Caco-2 (cell line): ENCODE results near the gene USP43. TPM values are rescaled to one million over a fixed set of nuclear protein-coding genes. Genes with fewer than 3 reads are reported as not detected.
"Not testable (repeated sequence)": the region's sequence is repeated elsewhere in the genome, so short reads cannot be mapped to it uniquely, and the experiment has no call there.

ENCODE experiments used
- BruUV-seq: library from RNA; stranded (reverse); fragments of 400-500 nt; replicated peaks from 2 replicates; lab custom pipeline; 2021; lab: Mats Ljungman, UMichigan
- CTCF ChIA-PET: fragments of 300-600 bp; sonication (Branson Sonifier 250); formaldehyde crosslinking; loops from one replicate; lab custom pipeline; 2022; ENCODE audit warnings: antibody characterized with exemption; lab: Charles Lee
- POLR2A ChIA-PET: fragments of 300-600 bp; sonication (Branson Sonifier 250); formaldehyde crosslinking; loops from one replicate; lab custom pipeline; 2022; ENCODE audit warnings: antibody characterized with exemption; lab: Charles Lee
- DNase-seq, 2 experiments: peaks; one replicate each; pipeline versions ENCODE4 v3.0.0 to v3.0.0-alpha.2; 2020 to 2022
- H3K27me3 ChIP-seq: replicated peaks from 2 replicates; pipeline ENCODE4 v1.6.0; 2011; ENCODE audit warnings: low read length; ENCODE audit not compliant: control insufficient read depth, insufficient read depth
- H3K36me3 ChIP-seq: 2 replicates; pipeline ENCODE4 v1.5.1; 2011; ENCODE audit warnings: low read length; ENCODE audit not compliant: control insufficient read depth, insufficient read depth
- H3K4me1 ChIP-seq: fragments of 250-450 bp; sonication (Bioruptor Pico); 2 replicates; pipeline ENCODE4 v1.5.1; 2020; ENCODE audit warnings: mild to moderate bottlenecking
- H3K4me3 ChIP-seq: 2 replicates; pipeline ENCODE4 v1.5.1; 2011; ENCODE audit warnings: low read depth, mild to moderate bottlenecking, control low read depth, low read length
- H3K9me3 ChIP-seq: fragments of 250-450 bp; sonication (Bioruptor Pico); 2 replicates; pipeline ENCODE4 v1.5.1; 2020; ENCODE audit warnings: mild to moderate bottlenecking, moderate library complexity
- H3K27ac Mint-ChIP-seq: one replicate; pipeline ENCODE4 v1.8.0; 2022; ENCODE audit warnings: mixed read lengths; ENCODE audit not compliant: unreplicated experiment
- H3K27me3 Mint-ChIP-seq: one replicate; pipeline ENCODE4 v1.8.0; 2022; ENCODE audit warnings: mixed read lengths; ENCODE audit not compliant: insufficient read depth, unreplicated experiment
- H3K36me3 Mint-ChIP-seq: one replicate; pipeline ENCODE4 v1.8.0; 2022; ENCODE audit warnings: mild to moderate bottlenecking, mixed read lengths; ENCODE audit not compliant: insufficient read depth, unreplicated experiment
- H3K4me1 Mint-ChIP-seq: one replicate; pipeline ENCODE4 v1.8.0; 2022; ENCODE audit warnings: low read depth, mixed read lengths; ENCODE audit not compliant: unreplicated experiment
- H3K4me3 Mint-ChIP-seq: one replicate; pipeline ENCODE4 v1.8.0; 2022; ENCODE audit warnings: mild to moderate bottlenecking, moderate library complexity, mixed read lengths; ENCODE audit not compliant: unreplicated experiment
- H3K9me3 Mint-ChIP-seq: one replicate; pipeline ENCODE4 v1.8.0; 2022; ENCODE audit warnings: mixed read lengths; ENCODE audit not compliant: unreplicated experiment
- intact Hi-C: fragments of 100-400 bp; cut with micrococcal nuclease; formaldehyde crosslinking; loops from one replicate; pipeline ENCODE4 v1.10.0; 2022; ENCODE audit not compliant: unreplicated experiment
- total RNA-seq: library from RNA; stranded (reverse); gene quantifications from 2 replicates; pipeline ENCODE4 v1.2.3, GENCODE V29; 2022
- TF ChIP-seq, protein P1 (sequence below), 2 experiments: fragments of 200-600 bp in 1 of 2; IDR thresholded peaks; 1 replicate in 1 of 2; 2 replicates in 1 of 2; pipeline versions ENCODE4 v1.5.1 to v1.8.0; 2011 to 2022; ENCODE audit warnings: antibody characterized with exemption in 1 of 2, control low read depth in 1 of 2, inconsistent platforms in 1 of 2, low read depth in 1 of 2, low read length in 1 of 2, mild to moderate bottlenecking in 1 of 2, moderate library complexity in 1 of 2; ENCODE audit not compliant: insufficient read depth in 1 of 2, severe bottlenecking in 1 of 2, unreplicated experiment in 1 of 2

USP43 gene
- total RNA-seq, 1 experiment from 2014 or later = 6.0 TPM

DNA sequence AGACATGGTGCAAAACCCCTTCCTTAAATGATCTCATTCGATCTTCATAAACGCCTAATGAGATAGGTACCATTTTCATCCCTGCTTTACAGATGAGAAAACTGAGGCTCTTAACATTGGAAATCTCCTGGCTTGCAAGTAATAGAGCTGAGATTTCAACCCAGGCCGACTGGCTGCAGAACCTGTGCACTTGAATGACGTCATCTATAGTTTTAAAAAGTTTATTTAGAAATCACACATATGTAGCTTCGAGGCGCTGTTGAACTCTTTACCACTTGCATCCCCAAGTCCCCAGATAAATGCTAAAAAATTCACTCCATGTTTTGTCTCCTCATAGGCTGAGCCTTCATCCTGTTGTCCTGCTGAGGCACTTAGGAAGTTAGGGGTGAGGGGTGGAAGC, 38.9 kb upstream of the USP43 start:
- H3K4me3 Mint-ChIP-seq = no peak overlapping the region
- no peak for DNase-seq
- ChIA-PET POLR2A (no interaction called here), CTCF (no interaction called here)
- peaks cover 6% of the 10 kb centered on the region for H3K27me3 Mint-ChIP-seq
- H3K4me1 ChIP-seq = no peaks in the 10 kb centered on the region
- H3K27me3 ChIP-seq = no peaks in the 10 kb centered on the region
- no peak overlapping the region for H3K4me3 ChIP-seq
- H3K27ac Mint-ChIP-seq = no peak overlapping the region
- TF ChIP-seq, protein P1, sequence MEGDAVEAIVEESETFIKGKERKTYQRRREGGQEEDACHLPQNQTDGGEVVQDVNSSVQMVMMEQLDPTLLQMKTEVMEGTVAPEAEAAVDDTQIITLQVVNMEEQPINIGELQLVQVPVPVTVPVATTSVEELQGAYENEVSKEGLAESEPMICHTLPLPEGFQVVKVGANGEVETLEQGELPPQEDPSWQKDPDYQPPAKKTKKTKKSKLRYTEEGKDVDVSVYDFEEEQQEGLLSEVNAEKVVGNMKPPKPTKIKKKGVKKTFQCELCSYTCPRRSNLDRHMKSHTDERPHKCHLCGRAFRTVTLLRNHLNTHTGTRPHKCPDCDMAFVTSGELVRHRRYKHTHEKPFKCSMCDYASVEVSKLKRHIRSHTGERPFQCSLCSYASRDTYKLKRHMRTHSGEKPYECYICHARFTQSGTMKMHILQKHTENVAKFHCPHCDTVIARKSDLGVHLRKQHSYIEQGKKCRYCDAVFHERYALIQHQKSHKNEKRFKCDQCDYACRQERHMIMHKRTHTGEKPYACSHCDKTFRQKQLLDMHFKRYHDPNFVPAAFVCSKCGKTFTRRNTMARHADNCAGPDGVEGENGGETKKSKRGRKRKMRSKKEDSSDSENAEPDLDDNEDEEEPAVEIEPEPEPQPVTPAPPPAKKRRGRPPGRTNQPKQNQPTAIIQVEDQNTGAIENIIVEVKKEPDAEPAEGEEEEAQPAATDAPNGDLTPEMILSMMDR (IDR thresholded peaks at IDR 0.05; ENCODE audit: insufficient read depth in 1 of 2, low read depth in 1 of 2, low read length in 1 of 2, severe bottlenecking in 1 of 2, unreplicated experiment in 1 of 2) = no peak
- no peaks in the 10 kb centered on the region for H3K4me1 Mint-ChIP-seq
- no peaks in the 10 kb centered on the region for H3K9me3 ChIP-seq
- BruUV-seq = no TSS peak
- H3K36me3 Mint-ChIP-seq = no peaks in the 10 kb centered on the region
- intact Hi-C loops = no loop called here
- H3K36me3 ChIP-seq = no peaks in the 10 kb centered on the region
- H3K9me3 Mint-ChIP-seq = no peaks in the 10 kb centered on the region

DNA sequence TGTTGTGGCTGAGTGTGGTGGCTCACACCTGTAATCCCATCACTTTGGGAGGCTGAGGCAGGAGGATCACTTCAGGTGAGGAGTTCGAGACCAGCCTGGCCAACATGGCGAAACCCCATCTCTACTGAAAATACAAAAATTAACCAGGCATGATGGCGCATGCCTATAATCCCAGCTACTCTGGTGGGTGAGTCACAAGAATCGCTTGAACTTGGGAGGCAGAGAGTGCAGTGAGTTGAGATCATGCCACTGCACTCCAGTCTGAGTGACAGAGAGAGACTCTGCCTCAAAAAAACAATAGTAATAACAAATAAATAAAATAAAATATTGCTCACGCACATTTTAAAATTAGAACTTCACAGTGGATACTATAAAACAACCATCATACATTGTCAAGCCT, 38.3 kb upstream of the USP43 start:
- POLR2A ChIA-PET, H3K27ac Mint-ChIP-seq, intact Hi-C loops, H3K27me3 Mint-ChIP-seq, H3K4me3 ChIP-seq, H3K4me1 ChIP-seq, H3K36me3 ChIP-seq, CTCF ChIA-PET, H3K9me3 ChIP-seq, H3K27me3 ChIP-seq, DNase-seq, H3K4me1 Mint-ChIP-seq, H3K9me3 Mint-ChIP-seq, H3K4me3 Mint-ChIP-seq, BruUV-seq, H3K36me3 Mint-ChIP-seq: not testable (repeated sequence)

DNA sequence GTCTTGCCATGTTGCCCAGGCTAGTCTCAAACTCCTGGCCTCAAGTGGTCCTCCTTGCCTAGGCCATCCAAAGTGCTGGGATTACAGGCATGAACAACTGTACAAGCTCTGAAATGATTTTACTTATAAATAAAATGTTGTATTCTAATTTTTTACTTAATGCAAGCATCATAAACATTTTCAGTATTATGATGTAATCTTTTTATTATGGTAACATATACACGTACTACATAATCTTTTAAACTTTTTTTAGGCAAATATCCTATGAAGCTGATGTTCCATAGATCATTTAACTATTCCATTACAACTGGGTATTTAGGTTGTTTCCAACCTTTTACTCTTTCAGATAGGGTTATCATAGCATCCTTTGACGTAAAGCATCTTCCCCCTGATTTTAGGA, 33.8 kb upstream of the USP43 start:
- peaks cover 6% of the 10 kb centered on the region for H3K27me3 Mint-ChIP-seq

More for the DNA sequence above, 33.8 kb upstream of the USP43 start:
- Mint-ChIP-seq H3K27ac (no peak overlapping the region), H3K4me3 (no peak overlapping the region), H3K9me3 (no peaks in the 10 kb centered on the region), H3K36me3 (no peaks in the 10 kb centered on the region), H3K4me1 (no peaks in the 10 kb centered on the region)
- BruUV-seq = no TSS peak
- ChIA-PET CTCF (no interaction called here), POLR2A (no interaction called here)
- H3K9me3 ChIP-seq = no peaks in the 10 kb centered on the region
- H3K4me1 ChIP-seq = no peaks in the 10 kb centered on the region
- H3K36me3 ChIP-seq = no peaks in the 10 kb centered on the region
- no peak for DNase-seq
- intact Hi-C loops = no loop called here
- no peak overlapping the region for H3K4me3 ChIP-seq
- TF ChIP-seq, protein P1 (IDR thresholded peaks at IDR 0.05; ENCODE audit: insufficient read depth in 1 of 2, low read depth in 1 of 2, low read length in 1 of 2, severe bottlenecking in 1 of 2, unreplicated experiment in 1 of 2) = no peak
- no peaks in the 10 kb centered on the region for H3K27me3 ChIP-seq
